Measurements from ENCODE around the gene RNF181. TPM values are rescaled to one million over a fixed set of nuclear protein-coding genes. Genes with fewer than 3 reads are reported as not detected.

Gene RNF181
- total RNA-seq, 1 experiment from 2014 or later = 77.5 TPM

GRCh38 chr2:85623991-85624390 lies 28.4 kb downstream of the RNF181 start:
- intact Hi-C loops (cut with micrococcal nuclease) = no loop called here

More at GRCh38 chr2:85623991-85624390, 28.4 kb downstream of the RNF181 start:
- POLR2A ChIA-PET = no interaction called here
- Histone ChIP-seq H2AFZ (ENCODE audit: low read depth, low read length, poor library complexity, severe bottlenecking) (no peak overlapping the region), H3K4me3 (replicated peaks in 1 of 2; ENCODE audit: low read depth in 1 of 2, low read length in 2 of 2) (no peak overlapping the region), H3K9ac (ENCODE audit: low read length) (no peak overlapping the region), H3K9me2 (ENCODE audit: insufficient read depth) (no peaks in the 10 kb centered on the region), H3K9me3 (ENCODE audit: control insufficient read depth in 1 of 2, insufficient read depth in 1 of 2, low read depth in 1 of 2, low read length in 2 of 2) (no peaks in the 10 kb centered on the region), H3K27ac (ENCODE audit: low read depth, low read length) (no peak overlapping the region), H3K4me2 (ENCODE audit: low read length) (no peak overlapping the region), H3K27me3 (ENCODE audit: insufficient read depth, low read length) (no peaks in the 10 kb centered on the region), H4K20me1 (ENCODE audit: insufficient read depth) (no peaks in the 10 kb centered on the region), H3K4me1 (ENCODE audit: control insufficient read depth in 1 of 2, insufficient read depth in 2 of 2, low read length in 2 of 2) (no peaks in the 10 kb centered on the region), H3K79me2 (ENCODE audit: insufficient read depth, low read length) (peaks cover 70% of the 10 kb centered on the region), H3K36me3 (ENCODE audit: control insufficient read depth in 1 of 2, insufficient read depth in 2 of 2, low read length in 2 of 2) (peaks cover 72 to 73% of the 10 kb centered on the region in 2 experiments)
- no TSS peak for BruUV-seq (replicated peaks)
- DNase-seq (ENCODE audit: low read depth, low spot score) = no peak
- TF ChIP-seq EZH2phosphoT487 (IDR thresholded peaks at IDR 0.05; ENCODE audit: borderline replicate concordance) (no peak), ZBTB33 (IDR thresholded peaks at IDR 0.05; ENCODE audit: extremely low read depth, insufficient replicate concordance, low read length) (no peak), EGR1 (IDR thresholded peaks at IDR 0.05; ENCODE audit: low read depth) (no peak), POLR2A (IDR thresholded peaks at IDR 0.05; ENCODE audit: borderline replicate concordance, extremely low read depth, insufficient read depth, insufficient read length) (no peak), SRF (IDR thresholded peaks at IDR 0.05; ENCODE audit: low read depth) (no peak), ZFX (IDR thresholded peaks at IDR 0.05) (no peak), EZH2 (IDR thresholded peaks at IDR 0.05) (no peak), YY1 (IDR thresholded peaks at IDR 0.05; ENCODE audit: extremely low read depth, insufficient replicate concordance, low read depth, low read length) (no peak), FOSL1 (IDR thresholded peaks at IDR 0.05; ENCODE audit: low read depth) (no peak), ELF1 (IDR thresholded peaks at IDR 0.05; ENCODE audit: borderline replicate concordance, low read depth) (no peak), REST (IDR thresholded peaks at IDR 0.05; ENCODE audit: low read depth) (no peak), CEBPB (IDR thresholded peaks at IDR 0.05; ENCODE audit: low read depth) (no peak), MAX (IDR thresholded peaks at IDR 0.05) (no peak), CBX3 (IDR thresholded peaks at IDR 0.05; ENCODE audit: low read depth) (no peak), SP1 (IDR thresholded peaks at IDR 0.05; ENCODE audit: low read depth) (no peak), ATF3 (IDR thresholded peaks at IDR 0.05) (no peak), JUND (IDR thresholded peaks at IDR 0.05) (no peak), RAD21 (IDR thresholded peaks at IDR 0.05; ENCODE audit: low read depth) (no peak), TCF7L2 (IDR thresholded peaks at IDR 0.05; ENCODE audit: borderline replicate concordance, extremely low read depth, insufficient read depth, insufficient read length) (no peak)
- RAD21 ChIA-PET (ENCODE audit: low non-redundant PET in 1 of 2, low total read pairs in 2 of 2, uncharacterized antibody in 2 of 2, unreplicated experiment in 2 of 2) = no interaction called here
- CTCF ChIA-PET = no interaction called here
- no peak for ATAC-seq
